Measurements from ENCODE around the gene BTBD16.

DNA sequence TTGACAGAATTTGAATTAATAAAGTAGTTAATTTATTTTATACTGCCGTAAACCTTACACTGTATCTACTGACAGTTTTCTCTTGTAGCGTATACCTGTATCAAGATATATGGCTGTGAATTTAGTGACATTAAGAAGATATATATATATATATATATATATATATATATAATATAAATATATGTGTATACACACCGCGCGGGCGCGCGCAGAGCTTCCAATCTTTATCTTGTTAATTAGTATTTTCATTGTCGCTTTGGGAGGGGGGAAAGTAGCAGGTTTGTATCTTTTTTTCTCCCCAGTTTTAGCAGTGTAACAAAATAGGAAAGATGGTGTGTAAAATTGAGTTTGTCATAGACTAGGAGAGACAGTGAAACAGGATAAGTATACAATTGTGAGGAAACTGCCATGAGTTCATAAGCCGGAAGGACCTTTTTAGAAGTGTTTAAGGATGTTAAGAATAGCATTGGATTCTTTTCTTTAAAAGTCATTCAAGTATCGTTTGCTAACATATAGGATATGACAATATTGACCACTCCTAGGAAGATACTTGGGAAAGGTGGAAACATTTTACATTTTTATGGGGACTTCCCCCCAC lies 105.4 kb downstream of the BTBD16 start:
- TF ChIP-seq POLR2A (IDR thresholded peaks at IDR 0.05; ENCODE audit: low read depth, low read length) (no peak), POLR2AphosphoS5 (IDR thresholded peaks at IDR 0.05; ENCODE audit: insufficient read depth, low read depth, low read length) (no peak)
- TF ChIP-seq, protein P1, sequence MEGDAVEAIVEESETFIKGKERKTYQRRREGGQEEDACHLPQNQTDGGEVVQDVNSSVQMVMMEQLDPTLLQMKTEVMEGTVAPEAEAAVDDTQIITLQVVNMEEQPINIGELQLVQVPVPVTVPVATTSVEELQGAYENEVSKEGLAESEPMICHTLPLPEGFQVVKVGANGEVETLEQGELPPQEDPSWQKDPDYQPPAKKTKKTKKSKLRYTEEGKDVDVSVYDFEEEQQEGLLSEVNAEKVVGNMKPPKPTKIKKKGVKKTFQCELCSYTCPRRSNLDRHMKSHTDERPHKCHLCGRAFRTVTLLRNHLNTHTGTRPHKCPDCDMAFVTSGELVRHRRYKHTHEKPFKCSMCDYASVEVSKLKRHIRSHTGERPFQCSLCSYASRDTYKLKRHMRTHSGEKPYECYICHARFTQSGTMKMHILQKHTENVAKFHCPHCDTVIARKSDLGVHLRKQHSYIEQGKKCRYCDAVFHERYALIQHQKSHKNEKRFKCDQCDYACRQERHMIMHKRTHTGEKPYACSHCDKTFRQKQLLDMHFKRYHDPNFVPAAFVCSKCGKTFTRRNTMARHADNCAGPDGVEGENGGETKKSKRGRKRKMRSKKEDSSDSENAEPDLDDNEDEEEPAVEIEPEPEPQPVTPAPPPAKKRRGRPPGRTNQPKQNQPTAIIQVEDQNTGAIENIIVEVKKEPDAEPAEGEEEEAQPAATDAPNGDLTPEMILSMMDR (IDR thresholded peaks at IDR 0.05; ENCODE audit: extremely low read depth in 1 of 2, insufficient read depth in 1 of 2, low read depth in 1 of 2, low read length in 2 of 2) = no peak
